GM12801 (cell line): ENCODE results near the gene RIMKLA.

Experiments used
- TF ChIP-seq, protein P1 (sequence below): IDR thresholded peaks from one replicate; pipeline ENCODE4 v1.5.1; 2011; ENCODE audit warnings: control low read depth; ENCODE audit not compliant: insufficient read length; ENCODE audit errors: extremely low read depth

Gene RIMKLA

GRCh38 chr1:42422737-42423136, 42.1 kb downstream of the RIMKLA start:
- TF ChIP-seq, protein P1, sequence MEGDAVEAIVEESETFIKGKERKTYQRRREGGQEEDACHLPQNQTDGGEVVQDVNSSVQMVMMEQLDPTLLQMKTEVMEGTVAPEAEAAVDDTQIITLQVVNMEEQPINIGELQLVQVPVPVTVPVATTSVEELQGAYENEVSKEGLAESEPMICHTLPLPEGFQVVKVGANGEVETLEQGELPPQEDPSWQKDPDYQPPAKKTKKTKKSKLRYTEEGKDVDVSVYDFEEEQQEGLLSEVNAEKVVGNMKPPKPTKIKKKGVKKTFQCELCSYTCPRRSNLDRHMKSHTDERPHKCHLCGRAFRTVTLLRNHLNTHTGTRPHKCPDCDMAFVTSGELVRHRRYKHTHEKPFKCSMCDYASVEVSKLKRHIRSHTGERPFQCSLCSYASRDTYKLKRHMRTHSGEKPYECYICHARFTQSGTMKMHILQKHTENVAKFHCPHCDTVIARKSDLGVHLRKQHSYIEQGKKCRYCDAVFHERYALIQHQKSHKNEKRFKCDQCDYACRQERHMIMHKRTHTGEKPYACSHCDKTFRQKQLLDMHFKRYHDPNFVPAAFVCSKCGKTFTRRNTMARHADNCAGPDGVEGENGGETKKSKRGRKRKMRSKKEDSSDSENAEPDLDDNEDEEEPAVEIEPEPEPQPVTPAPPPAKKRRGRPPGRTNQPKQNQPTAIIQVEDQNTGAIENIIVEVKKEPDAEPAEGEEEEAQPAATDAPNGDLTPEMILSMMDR, result no peak

GRCh38 chr1:42423681-42424080, 43.1 kb downstream of the RIMKLA start:
- TF ChIP-seq, protein P1, result no peak

GRCh38 chr1:42424201-42424600, 43.6 kb downstream of the RIMKLA start:
- TF ChIP-seq, protein P1, result no peak

- TF ChIP-seq, protein P1, result no peak
These were observed 46.6 kb downstream of the RIMKLA start for GRCh38 chr1:42427240-42427639.

DNA sequence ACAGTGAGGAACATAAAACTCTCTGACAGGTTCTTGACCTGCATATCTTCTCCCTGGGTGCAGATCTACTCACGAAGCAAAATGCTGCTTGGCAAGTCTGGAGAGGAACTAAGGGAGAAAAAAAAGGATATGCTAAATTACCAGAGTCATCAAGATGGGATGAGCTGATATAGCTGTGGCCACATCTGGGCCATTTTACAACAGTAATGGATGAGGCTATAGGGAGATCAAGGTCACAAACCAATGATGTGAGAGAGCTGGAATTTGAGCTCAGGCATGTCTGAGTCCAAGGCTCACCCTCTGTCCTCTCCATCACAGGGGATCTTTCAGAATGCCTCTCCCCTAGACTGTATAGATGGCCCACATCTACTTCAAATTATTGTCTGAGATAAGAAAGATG, 49.0 kb downstream of the RIMKLA start:
- TF ChIP-seq, protein P1, result no peak

GRCh38 chr1:42430286-42431135, 49.9 kb downstream of the RIMKLA start:
- TF ChIP-seq, protein P1, result no peak

DNA sequence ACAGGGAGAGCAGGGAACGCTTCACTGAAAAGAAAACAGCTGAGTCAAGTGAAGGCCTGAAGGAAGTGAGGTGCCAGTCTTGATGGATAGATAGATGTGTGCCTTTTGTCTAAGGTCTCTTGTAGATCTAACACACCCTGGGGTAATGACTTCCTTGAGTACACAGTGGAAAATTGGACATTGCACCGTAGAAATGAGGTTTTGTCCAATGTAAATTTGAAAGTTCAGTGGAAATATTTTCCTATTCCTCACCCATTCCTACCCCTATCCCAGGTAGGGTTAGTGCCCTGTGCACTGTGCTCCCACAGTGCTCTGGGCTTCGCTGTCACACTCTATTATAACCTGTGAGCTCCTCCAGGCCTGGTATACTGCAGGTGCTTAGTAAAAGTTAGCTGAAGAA, 50.9 kb downstream of the RIMKLA start:
- TF ChIP-seq, protein P1, result no peak

- TF ChIP-seq, protein P1, result no peak
These were observed 52.1 kb downstream of the RIMKLA start for GRCh38 chr1:42432714-42433113.
